GM03348 (cell line): ENCODE measurements around the gene CFAP100.

Source experiments
- DNase-seq: peaks from one replicate; pipeline ENCODE4 v3.0.0; 2012; ENCODE audit warnings: low spot score

CFAP100 gene

DNA sequence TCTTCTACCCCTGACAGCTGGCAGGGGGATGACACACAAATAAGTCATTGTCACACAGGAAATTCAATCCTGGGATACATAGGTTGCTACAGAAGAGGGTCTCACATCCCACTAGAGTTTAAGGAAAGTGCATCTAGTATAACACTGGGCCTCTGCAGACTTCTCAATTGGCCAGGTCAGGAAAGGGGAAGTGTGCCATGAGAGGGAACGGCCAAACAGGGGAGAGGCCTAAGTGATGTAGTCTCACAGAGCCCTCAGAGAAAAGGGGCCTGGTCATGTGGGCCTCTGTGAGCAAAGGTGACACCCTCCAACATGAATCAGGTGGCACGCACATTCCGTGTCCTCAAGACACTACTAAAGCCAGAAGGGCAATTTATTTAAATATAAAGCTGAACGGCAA lies 69.8 kb downstream of the CFAP100 start:
- no peak for DNase-seq

DNA sequence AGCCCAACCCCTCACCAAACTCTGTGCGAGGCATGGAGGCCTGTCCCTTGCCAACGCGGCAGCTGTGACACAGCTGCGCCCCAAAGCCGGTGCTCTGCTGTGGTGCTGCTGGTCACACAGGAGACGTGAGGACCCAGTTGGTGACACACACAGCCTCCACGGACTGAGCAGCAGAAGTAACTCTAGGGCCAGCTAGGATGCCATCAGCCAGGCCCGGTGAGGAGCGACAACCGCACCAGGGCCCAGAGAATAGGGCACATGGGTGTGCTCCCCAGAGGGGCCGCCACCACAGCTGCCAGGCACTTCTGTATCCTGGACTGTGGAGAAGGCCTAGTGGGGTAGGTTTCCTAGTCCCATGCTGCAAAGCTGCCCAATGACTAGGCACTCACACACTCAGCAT lies 70.3 kb downstream of the CFAP100 start:
- DNase-seq, result no peak

DNA sequence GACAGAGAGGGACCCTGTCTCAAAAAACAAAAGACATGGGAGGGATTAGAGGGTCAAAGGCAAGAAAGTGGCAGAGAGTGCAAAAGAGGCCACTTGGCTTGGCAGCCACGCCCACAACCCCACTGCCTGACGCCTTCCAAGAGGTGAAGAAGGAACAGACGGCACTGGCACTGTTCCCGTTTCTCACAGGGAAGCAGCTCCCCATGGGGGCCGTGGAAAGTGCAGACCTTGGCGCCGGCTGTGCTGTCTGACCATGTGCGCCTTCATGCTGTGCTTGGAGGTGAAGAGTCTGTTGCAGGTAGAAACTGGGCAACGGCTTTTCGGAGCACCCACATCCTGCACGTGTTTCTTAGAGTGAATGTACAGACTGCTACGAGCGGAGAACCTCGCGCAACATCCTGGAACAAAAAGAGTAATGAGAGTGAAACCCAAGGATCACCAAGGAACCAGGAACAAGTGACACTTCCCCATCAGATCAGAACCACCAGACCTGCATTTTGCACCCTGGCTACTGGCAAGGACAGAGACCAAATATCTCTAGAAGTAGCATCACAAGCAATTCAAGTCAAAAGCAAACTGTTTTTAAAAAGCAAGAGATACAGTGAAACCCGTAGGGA lies 71.3 kb downstream of the CFAP100 start:
- DNase-seq, result no peak

DNA sequence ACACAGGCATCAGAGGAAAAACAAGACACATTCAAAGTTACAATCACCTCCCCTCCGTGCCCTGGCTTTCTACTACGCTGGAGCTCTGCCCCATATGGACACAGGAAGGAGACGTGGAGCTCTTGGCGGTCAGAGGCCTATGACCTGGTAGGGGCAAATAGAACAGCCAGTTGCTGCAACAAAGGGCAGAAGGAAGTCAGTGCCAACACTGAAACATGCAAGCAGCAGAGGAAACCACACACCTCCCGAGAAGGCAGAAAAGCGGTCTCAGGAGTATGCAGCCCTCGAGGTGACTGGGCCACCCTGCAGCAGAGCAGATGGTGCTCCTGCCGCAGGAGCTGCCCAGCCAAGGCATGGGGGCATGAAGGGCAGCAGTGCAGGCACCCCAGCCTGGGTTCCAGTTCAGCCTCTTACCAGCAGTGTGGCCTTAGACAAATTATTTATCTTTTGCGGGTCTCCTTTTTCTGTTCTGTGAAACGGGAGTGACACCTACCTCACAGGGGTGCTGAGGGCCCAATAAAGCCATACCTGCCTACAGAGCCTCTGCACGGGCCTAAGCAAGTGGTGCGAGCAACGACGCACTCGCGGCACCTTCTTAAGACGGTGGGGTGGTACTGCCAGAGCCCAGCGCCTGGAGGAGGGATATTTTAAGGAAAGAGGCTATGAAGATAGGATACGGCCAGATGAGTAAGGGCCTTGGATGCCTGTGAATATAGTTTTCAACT lies 72.3 kb downstream of the CFAP100 start:
- DNase-seq, result no peak

DNA sequence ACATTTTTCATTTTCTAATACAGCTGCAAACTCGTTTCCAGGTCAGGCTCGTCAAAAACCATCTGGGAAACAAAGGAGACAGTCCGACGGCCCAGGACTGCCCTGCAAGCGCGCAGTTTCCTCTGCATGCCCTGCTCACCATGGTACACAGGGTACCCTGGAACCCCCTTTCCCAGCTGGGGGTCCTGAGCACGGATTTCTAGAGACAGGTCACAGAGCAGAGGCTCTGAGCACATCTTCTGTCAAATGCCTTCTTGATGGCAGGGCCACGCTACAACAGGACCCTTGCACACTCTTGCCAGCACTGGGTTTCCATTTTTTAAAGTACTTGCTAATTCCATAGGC lies 72.9 kb downstream of the CFAP100 start:
- DNase-seq, result no peak

DNA sequence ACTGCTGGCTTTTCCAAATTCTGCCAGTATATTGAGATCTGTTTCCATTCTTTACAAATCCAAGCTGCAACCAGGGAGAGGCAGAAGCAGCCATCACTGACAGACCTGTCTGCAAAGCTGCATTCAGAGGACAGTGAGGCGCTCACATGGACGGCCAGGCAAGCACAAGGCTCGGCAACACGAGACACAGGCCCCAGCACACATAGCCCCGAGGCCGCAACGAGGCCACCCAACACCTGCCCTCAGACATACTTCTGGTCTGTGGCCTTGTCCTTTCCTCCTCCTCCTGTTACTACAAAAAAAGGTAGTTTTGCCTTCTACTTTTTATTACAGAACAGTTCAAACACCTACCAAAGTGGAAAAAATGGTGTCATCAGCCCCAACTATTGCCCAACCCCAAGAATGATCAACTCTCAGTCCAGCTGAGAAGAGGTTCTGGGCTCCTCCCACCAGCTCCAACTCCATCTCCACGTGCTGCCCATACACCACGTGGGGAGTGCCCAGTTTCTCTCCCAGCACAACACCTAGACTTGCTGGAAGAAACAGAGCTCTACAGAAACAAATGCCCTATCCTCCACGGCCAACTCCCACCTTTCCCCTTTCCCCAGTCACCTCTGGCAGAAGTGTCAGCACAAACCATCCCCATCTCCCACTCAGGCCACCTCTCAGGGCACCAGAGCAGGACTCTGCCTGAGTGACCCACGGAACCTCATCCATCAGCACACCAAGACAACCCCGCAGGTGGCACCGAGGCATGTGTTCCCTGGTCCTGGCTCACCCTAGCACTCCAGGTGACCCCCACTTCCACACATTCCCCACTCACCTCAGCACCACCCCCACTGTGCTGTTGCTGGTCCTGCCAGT lies 73.6 kb downstream of the CFAP100 start:
- peak; percentile 50 for DNase-seq

DNA sequence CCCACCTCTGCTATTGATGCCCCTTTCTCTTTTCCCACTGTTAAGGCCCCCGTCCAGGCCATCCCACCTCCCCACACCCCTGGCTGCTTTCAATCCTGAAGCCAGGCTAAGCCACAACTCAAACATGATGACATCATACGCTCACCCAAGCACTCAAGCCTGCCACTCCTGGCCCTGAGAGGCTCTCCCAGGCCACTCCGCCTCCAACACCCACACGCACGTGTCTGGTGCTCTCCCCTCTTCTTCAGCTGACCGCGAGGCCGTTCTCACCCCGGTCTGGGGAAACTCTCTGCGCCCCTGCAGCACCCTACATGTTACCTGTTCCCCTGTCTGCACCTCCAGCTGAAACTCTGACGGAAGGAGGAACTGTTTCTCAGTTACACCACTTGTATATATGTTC lies 74.8 kb downstream of the CFAP100 start:
- DNase-seq, result no peak

DNA sequence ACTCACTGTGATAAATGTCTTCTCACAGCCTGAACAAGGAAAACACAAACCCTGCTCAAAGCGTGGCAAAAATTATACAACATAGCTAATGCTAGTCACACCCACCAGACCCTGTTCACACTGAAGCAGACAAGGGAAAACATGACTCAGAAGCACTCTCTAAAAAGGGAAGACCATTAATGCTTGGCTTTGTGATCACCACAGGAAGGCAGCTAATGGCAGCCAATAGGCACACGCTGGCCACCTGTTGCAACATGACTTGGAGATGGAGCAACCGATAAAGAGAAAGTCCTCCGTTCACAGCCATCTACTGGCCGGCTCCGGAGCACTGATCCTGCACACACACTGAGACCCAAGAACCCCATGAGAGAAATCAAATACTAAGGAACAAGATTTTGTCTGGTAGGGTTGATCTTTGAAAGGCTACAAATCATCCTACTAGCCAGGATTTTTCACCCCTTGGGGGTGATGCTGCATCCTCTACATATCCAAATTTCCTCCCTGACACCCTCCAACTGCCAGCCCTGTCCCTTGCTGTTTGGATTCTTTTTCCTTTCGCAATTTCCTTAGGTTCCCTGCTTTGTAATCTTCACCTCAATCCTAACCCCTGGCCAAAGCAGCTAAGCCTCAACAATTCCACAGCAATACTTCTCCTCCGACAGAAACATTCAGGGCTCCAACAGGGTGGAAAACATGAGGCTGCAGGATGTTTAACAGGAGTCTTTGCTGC lies 77.7 kb downstream of the CFAP100 start:
- peak; percentile 91 for DNase-seq

DNA sequence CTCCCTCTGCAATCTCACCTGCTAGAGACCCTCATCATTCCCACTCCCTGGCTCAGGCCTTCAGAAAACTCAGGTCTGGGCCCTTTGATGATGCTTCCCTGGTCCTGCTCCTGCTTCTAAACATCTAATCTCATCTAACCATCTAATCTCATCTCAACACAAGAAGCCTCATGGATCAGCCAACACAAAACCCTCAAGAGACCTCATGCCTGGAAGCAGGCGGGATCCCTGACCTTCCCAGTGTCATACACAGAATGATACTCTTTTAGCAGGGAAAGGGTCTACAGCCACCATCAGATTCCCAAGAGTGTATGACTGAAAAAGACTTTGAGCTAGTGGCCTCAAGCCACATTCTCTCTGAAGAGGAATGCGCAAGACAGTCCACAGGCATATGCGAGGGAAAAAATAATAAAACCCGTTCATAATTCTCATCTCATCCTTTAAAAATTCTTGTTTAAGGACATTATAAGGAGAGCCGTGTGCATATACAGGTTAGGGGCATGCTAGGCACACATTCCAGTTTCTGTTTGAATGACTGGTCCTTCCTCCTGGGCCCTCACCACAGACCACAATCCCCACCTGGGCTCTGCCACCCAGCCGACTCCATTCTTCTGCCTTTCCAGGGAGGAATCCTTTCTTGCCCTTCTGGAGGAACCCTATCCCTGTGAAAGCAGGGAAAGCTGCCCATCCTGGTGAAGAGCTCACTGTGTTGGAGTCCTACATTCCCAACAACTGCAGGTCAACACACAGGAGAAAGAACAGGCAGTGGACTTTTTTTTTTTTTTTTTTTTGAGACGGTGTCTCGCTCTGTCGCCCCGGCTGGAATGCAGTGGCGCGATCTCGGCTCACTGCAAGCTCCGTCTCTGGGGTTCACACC lies 78.8 kb downstream of the CFAP100 start:
- DNase-seq, result no peak

DNA sequence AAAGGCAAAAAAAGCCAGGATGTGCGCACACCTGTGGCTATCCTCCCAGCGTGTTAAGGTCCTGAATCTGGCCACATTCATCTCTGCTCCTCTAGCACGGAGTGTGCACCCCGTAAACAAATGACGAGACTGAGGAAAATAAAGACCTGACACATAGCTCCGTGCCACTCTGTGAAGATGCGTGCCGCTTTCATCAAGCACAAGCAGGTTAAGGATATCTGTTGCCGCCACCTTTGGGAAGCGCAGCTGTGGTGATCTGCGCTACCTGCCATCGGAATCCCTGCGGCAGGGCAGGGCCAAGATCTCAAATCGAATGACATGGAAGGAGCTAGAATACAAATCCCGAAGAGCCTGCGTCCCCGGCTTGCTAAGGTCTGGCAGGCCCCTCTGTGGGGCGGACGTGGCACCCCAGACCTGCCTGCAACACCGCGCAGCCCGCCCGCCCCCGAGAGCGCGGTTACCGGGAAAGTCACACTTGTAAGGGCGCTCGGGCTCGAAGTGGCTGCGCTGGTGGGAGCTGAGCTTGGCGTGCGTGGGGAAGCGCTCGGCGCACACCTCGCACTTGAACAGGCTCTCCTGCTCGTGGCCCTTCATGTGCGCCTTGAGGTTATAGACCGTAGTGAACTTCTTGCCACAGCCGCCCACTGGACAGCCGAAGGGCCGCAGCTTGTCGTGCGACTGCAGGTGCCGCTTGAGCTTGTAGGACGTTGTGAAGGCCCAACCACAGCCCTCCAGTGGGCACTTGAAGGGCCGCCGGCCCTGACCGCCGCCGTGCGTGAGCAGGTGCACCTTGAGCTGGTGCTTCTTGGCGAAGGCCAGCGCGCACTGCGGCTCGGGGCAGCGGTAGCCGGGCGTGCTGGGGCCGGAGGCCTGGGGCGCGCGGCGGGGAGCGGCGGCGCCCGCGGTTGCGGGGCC lies 80.0 kb downstream of the CFAP100 start:
- peak; percentile 28 for DNase-seq

DNA sequence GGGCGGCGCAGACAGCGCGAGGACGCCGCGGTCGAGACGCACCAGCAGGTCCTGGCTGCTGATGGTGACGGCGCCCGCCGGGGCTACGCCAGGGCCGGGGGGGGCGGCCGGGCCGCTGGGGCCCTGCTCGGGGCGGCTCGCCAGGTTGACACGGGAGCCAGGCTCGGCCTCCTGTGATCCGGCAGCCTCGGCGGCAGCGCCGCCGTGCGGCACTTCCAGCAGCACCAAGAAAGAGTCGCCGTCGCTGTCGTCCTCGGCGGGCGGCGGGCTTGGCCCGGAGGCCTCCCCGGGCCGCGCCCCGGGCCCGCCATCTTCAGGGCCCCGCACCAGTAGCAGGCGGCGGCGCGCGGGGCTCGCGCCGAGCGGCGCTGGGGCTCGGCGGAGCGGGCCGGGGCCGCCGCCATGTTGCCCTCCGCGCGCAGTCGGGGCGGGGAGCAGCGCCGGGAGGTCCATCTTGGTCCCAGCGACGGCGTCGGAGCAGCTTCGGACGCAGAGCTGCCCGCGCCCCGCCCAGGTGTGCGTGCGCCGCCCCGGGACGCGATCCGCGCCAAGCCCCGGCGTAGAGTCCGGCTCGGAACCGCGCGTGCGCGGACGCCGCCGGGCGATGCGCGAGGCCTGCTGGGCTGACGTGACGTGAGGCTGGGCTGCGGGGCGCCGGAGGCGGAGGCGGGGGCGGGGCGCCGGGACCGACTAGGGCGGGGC lies 80.9 kb downstream of the CFAP100 start, which contains the start of gene ZXDC:
Gene ZXDC (minus strand): TSS at position 479 of the 702 bp plus-strand sequence. CDS start 26 bp downstream, at position 453.
- peak; percentile 100 for DNase-seq

DNA sequence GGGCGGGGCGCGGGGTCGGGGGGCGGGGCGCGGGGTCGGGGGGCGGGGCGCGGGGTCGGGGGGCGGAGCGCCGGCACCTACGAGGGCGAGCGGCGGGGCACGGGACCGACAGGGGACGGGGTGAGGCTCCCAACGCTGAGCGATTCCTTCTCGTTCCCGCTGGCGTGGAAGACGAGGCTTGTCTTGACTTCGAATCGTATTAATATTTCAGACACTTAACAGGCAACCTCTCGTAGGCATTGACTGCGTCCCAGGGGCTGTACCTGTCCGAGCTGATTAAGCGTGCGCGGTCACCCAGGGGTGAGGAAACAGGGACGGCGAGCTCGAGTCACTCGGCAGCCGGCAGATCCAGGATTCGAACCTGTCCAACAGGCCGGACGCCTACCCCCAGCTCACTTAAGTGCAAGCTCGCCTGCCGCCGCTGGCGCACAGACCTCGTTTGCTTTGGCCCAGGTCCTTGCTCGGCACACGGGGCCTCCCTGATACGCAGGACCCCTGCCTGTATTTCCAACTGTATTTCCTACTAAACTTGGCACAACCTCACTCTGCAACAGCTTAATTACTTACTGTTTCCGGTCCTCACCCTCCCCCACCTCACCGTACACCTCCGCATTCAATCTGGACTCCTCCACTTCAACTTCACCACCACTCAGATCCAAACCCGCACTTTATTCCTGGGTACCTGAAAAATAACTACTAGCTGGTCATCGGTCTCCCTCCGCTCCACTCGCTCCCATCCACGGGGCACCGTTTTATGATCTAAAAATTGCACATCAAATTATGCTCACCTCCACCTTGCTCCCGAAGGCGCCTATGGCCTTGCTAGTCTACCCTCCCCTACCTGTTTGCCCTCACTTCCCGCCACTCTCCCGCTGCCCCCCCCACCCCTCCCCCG lies 81.7 kb downstream of the CFAP100 start:
- no peak for DNase-seq

DNA sequence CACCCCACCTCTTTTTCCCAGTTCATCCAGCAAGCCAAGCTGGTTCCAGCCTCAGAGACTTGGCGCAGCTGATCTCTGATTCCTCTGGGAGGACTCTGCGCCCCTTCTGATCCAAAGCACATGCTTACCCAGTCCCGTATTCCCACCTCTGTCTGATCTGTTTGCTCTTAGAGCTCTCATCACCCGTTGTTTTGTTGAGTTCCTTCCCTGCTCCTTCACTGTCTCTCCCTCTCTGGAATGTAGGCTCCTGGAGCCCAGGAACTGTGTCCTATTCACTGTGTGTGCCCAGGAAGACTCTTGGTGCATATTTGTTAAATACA lies 82.3 kb downstream of the CFAP100 start:
- no peak for DNase-seq

DNA sequence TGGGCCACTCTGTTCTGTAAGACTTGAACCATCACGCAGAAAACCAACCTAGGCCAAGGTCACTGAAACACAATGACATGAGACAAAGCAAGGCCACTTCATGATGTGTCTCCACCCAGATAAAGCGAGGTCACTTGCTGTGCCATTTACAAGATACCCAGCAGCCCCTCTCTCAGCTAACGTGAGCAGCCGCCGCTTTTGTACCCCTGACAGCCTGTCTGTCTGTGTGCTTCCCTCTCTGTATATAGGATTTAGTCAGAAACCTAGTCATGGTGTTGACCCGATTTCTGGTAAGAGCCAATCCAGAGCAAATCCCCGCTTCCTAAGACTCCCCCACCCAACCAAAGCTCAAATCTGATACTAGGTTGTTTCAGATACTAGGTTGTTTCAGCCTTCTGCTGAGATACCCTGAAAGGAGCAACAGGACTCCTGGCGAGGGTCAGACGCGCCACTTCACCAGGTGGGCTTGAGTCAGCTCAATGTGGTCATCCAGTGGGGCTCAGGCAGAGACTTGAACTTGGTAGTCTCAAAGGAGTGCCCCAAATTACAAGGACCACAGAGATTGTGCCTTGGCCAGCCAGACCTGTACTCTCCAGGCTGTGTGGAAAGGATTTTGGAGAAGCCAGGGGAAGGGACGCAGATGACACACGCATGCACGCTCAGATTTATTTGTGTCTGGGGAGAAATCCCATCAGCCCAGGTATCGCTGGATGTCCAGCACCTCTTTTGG lies 84.0 kb downstream of the CFAP100 start:
- DNase-seq, result no peak

DNA sequence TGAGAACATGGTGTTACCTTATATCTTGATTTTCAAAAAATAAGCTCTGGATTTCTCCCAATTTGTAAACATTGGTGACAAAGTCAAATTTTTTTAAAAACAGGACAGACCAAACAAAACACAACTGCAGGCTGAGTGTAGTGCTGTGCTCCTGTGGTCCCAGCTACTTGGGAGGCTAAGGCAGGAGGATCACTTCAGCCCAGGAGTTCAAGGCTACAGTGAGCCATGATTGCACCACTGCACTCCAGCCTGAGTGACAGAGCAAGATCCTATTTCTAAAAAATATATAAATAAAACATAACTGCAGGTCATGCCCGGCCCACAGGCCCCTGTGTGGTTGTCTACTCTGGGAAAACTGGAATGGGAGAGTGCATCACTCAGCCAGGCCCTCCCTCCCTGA lies 84.9 kb downstream of the CFAP100 start:
- no peak for DNase-seq

DNA sequence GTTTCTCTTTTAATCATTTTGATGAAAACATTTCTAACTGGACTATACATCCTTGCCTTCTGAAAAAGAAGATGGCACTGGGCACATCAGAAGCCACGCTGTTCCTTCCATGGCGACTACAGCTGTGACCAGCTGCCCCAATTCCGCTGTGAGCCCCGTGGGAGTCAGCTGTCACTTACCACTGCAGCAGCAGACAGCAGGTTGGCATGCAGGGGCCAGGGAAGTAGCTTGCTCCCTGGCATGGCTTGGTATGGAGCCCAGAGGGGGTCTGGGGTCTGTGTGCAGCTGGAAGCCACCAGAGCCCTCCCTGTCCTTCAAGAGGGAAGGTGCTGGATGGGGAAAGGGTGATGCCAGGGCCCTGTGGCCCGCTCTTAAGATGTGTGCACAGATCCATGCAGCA lies 85.5 kb downstream of the CFAP100 start:
- DNase-seq, result no peak

DNA sequence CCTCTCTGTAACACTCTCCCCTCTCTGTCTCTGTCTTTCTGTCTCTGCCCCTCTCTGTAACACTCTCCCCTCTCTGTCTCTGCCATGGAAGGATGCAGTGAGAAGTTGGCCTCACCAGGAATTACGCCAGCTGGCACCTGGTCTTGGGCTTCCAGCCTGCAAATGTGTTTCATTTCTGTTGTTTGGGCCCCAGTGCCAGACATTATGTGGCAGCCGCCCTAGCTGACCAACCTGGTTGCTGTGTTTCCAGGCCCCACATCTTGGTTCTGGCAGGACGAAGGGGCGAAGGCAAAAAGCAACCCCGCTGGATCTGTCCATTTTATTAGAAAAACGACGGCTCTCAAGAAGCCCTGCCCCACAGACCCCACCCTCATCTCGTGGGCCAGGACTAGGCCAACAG lies 86.2 kb downstream of the CFAP100 start:
- DNase-seq, result no peak
